HEK293 (cell line): ENCODE measurements around the gene SCYL1.

Source experiments
- BCL11B ChIP-seq: fragments of 450-650 bp; formaldehyde crosslinking; IDR thresholded peaks from 2 replicates; pipeline ENCODE4 v1.5.1; 2016; ENCODE audit warnings: low read depth, missing biosample characterization, missing genetic modification characterization
- BCL6B ChIP-seq: fragments of 450-650 bp; formaldehyde crosslinking; IDR thresholded peaks from 2 replicates; pipeline ENCODE4 v1.5.1; 2017; ENCODE audit warnings: missing biosample characterization, missing genetic modification characterization
- GFI1B ChIP-seq: fragments of 450-650 bp; formaldehyde crosslinking; IDR thresholded peaks from 2 replicates; pipeline ENCODE4 v1.5.1; 2016; ENCODE audit warnings: missing biosample characterization, missing genetic modification characterization
- HOXD13 ChIP-seq: sonication (generic); formaldehyde crosslinking; IDR thresholded peaks from 2 replicates; pipeline ENCODE4 v1.8.0; 2022; ENCODE audit warnings: missing genetic modification reagents, borderline replicate concordance
- INSM2 ChIP-seq: fragments of 450-650 bp; formaldehyde crosslinking; IDR thresholded peaks from 2 replicates; pipeline ENCODE4 v1.5.1; 2016; ENCODE audit warnings: missing biosample characterization, missing genetic modification characterization
- MEIS1 ChIP-seq: sonication (generic); formaldehyde crosslinking; IDR thresholded peaks from 2 replicates; pipeline ENCODE4 v1.8.1; 2022; ENCODE audit warnings: missing genetic modification reagents, mild to moderate bottlenecking, borderline replicate concordance
- PBX3 ChIP-seq: sonication (generic); formaldehyde crosslinking; IDR thresholded peaks from 2 replicates; pipeline ENCODE4 v1.8.1; 2022; ENCODE audit warnings: mild to moderate bottlenecking, moderate library complexity, missing genetic modification reagents
- PRDM1 ChIP-seq: fragments of 450-650 bp; formaldehyde crosslinking; IDR thresholded peaks from 2 replicates; pipeline ENCODE4; 2016; ENCODE audit warnings: missing biosample characterization, missing genetic modification characterization
- PRDM10 ChIP-seq: fragments of 450-650 bp; formaldehyde crosslinking; IDR thresholded peaks from 2 replicates; pipeline ENCODE4 v1.5.1; 2016; ENCODE audit warnings: missing biosample characterization, missing genetic modification characterization
- PRDM6 ChIP-seq: fragments of 450-650 bp; formaldehyde crosslinking; IDR thresholded peaks from 2 replicates; pipeline ENCODE4 v1.5.1; 2017; ENCODE audit warnings: missing biosample characterization, missing genetic modification characterization
- SCRT2 ChIP-seq: fragments of 450-650 bp; formaldehyde crosslinking; IDR thresholded peaks from 2 replicates; pipeline ENCODE4 v1.5.1; 2016; ENCODE audit warnings: missing biosample characterization, missing genetic modification characterization
- SP2 ChIP-seq: fragments of 450-650 bp; formaldehyde crosslinking; IDR thresholded peaks from 2 replicates; pipeline ENCODE4 v1.5.1; 2016; ENCODE audit warnings: missing biosample characterization, missing genetic modification characterization
- SP3 ChIP-seq: fragments of 450-650 bp; formaldehyde crosslinking; IDR thresholded peaks from 2 replicates; pipeline ENCODE4 v1.5.1; 2016; ENCODE audit warnings: missing biosample characterization, missing genetic modification characterization
- ZBTB17 ChIP-seq: fragments of 450-650 bp; formaldehyde crosslinking; IDR thresholded peaks from 2 replicates; pipeline ENCODE4 v1.5.1; 2016; ENCODE audit warnings: missing biosample characterization, missing genetic modification characterization
- ZBTB8A ChIP-seq: fragments of 450-650 bp; formaldehyde crosslinking; IDR thresholded peaks from 2 replicates; pipeline ENCODE4 v1.5.1; 2016; ENCODE audit warnings: missing biosample characterization, missing genetic modification characterization
- ZFHX2 ChIP-seq: fragments of 450-650 bp; formaldehyde crosslinking; conservative IDR thresholded peaks from 2 replicates; pipeline ENCODE4 v1.5.1; 2016; ENCODE audit warnings: missing biosample characterization, missing genetic modification characterization
- ZNF133 ChIP-seq: fragments of 450-650 bp; formaldehyde crosslinking; IDR thresholded peaks from 2 replicates; pipeline ENCODE4 v1.5.1; 2016; ENCODE audit warnings: missing biosample characterization, missing genetic modification characterization
- ZNF24 ChIP-seq: fragments of 450-650 bp; formaldehyde crosslinking; IDR thresholded peaks from 2 replicates; pipeline ENCODE4 v1.5.1; 2016; ENCODE audit warnings: missing biosample characterization, missing genetic modification characterization
- ZNF248 ChIP-seq: fragments of 450-650 bp; formaldehyde crosslinking; IDR thresholded peaks from 2 replicates; pipeline ENCODE4 v1.5.1; 2017; ENCODE audit warnings: missing biosample characterization, missing genetic modification characterization
- ZNF266 ChIP-seq: fragments of 450-650 bp; formaldehyde crosslinking; IDR thresholded peaks from 2 replicates; pipeline ENCODE4 v1.5.1; 2016; ENCODE audit warnings: missing biosample characterization, missing genetic modification characterization, low read depth
- ZNF311 ChIP-seq: fragments of 450-650 bp; formaldehyde crosslinking; IDR thresholded peaks from 2 replicates; pipeline ENCODE4 v1.5.1; 2017; ENCODE audit warnings: missing biosample characterization, missing genetic modification characterization, borderline replicate concordance
- ZNF335 ChIP-seq: fragments of 450-650 bp; formaldehyde crosslinking; conservative IDR thresholded peaks from 2 replicates; pipeline ENCODE4 v1.5.1; 2016; ENCODE audit warnings: missing biosample characterization, missing genetic modification characterization
- ZNF354C ChIP-seq: fragments of 450-650 bp; formaldehyde crosslinking; IDR thresholded peaks from 2 replicates; pipeline ENCODE4 v1.5.1; 2016; ENCODE audit warnings: missing biosample characterization, missing genetic modification characterization, low read depth, borderline replicate concordance
- ZNF600 ChIP-seq: fragments of 450-650 bp; formaldehyde crosslinking; IDR thresholded peaks from 2 replicates; pipeline ENCODE4 v1.5.1; 2016; ENCODE audit warnings: missing biosample characterization, missing genetic modification characterization
- ZNF645 ChIP-seq: fragments of 450-650 bp; formaldehyde crosslinking; IDR thresholded peaks from 2 replicates; pipeline ENCODE4; 2016; ENCODE audit warnings: missing biosample characterization, missing genetic modification characterization
- ZNF664 ChIP-seq: fragments of 450-650 bp; formaldehyde crosslinking; IDR thresholded peaks from 2 replicates; pipeline ENCODE4 v1.5.1; 2016; ENCODE audit warnings: missing biosample characterization, missing genetic modification characterization
- ZNF701 ChIP-seq: fragments of 450-650 bp; formaldehyde crosslinking; IDR thresholded peaks from 2 replicates; pipeline ENCODE4 v1.5.1; 2016; ENCODE audit warnings: missing biosample characterization, missing genetic modification characterization
- ZSCAN4 ChIP-seq: fragments of 450-650 bp; formaldehyde crosslinking; IDR thresholded peaks from 2 replicates; pipeline ENCODE4 v1.5.1; 2017; ENCODE audit warnings: missing biosample characterization, missing genetic modification characterization

Gene SCYL1

GRCh38 chr11:65498727-65498976, 26.2 kb upstream of the SCYL1 start (continued):
- TF ChIP-seq ZFHX2 (tag by site-specific recombination) (no peak), BCL11B (tag by site-specific recombination) (no peak), GFI1B (tag by site-specific recombination) (no peak), SP3 (tag by site-specific recombination) (peak; percentile 70), INSM2 (no peak), SCRT2 (peak; percentile 84; the same call in 1 of the 2 replicates), PRDM6 (peak; percentile 99), ZNF664 (tag by site-specific recombination) (no peak), MEIS1 (CRISPR knock-in tag) (no peak), ZSCAN4 (tag by site-specific recombination) (peak; percentile 6; the same call in 1 of the 2 replicates), ZNF311 (tag by site-specific recombination) (no peak), ZNF645 (tag by site-specific recombination) (no peak), ZNF248 (tag by site-specific recombination) (no peak), PBX3 (CRISPR knock-in tag) (no peak), ZNF701 (no peak), ZNF133 (tag by site-specific recombination) (no peak), ZBTB8A (tag by site-specific recombination) (peak; percentile 62; the same call in 1 of the 2 replicates), ZNF266 (no peak), ZNF335 (peak; percentile 69), ZNF24 (no peak), HOXD13 (no peak), ZNF354C (tag by site-specific recombination) (no peak), BCL6B (tag by site-specific recombination) (no peak), PRDM1 (tag by site-specific recombination) (no peak), PRDM10 (tag by site-specific recombination) (0 out of 2 replicates have a peak, but pooled peaks have one; percentile 30), ZNF600 (tag by site-specific recombination) (no peak), ZBTB17 (tag by site-specific recombination) (no peak), SP2 (tag by site-specific recombination) (0 out of 2 replicates have a peak, but pooled peaks have one; percentile 25)
